ENCODE data around the gene CBY2. TPM values are rescaled to one million over a fixed set of nuclear protein-coding genes. Genes with fewer than 3 reads are reported as not detected.

CBY2 gene
- total and polyA plus RNA-seq, 8 donors, result not detected

GRCh38 chr13:45691251-45691650 is 10.9 kb upstream of the CBY2 start:
- TF ChIP-seq, protein P1, sequence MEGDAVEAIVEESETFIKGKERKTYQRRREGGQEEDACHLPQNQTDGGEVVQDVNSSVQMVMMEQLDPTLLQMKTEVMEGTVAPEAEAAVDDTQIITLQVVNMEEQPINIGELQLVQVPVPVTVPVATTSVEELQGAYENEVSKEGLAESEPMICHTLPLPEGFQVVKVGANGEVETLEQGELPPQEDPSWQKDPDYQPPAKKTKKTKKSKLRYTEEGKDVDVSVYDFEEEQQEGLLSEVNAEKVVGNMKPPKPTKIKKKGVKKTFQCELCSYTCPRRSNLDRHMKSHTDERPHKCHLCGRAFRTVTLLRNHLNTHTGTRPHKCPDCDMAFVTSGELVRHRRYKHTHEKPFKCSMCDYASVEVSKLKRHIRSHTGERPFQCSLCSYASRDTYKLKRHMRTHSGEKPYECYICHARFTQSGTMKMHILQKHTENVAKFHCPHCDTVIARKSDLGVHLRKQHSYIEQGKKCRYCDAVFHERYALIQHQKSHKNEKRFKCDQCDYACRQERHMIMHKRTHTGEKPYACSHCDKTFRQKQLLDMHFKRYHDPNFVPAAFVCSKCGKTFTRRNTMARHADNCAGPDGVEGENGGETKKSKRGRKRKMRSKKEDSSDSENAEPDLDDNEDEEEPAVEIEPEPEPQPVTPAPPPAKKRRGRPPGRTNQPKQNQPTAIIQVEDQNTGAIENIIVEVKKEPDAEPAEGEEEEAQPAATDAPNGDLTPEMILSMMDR (IDR thresholded peaks at IDR 0.05), result no peak
- Histone ChIP-seq H3K4me1 (peaks cover 0 to 5% (median 0%) of the 10 kb centered on the region in 3 donors), H3K4me3 (no peak overlapping the region), H3K27me3 (no peaks in the 10 kb centered on the region), H3K27ac (no peak overlapping the region), H3K9me3 (no peaks in the 10 kb centered on the region), H3K36me3 (no peaks in the 10 kb centered on the region)
- DNase-seq (no peak), FAIRE-seq (no peak), ATAC-seq (no peak)
- intact Hi-C loops (cut with DNase I), result no loop called here
- 59 to 66% methylated on average over 4 of the region's 4 CpGs for WGBS, 2 donors

GRCh38 chr13:45691667-45692066 is 10.5 kb upstream of the CBY2 start:
- intact Hi-C loops (cut with DNase I), result no loop called here
- ATAC-seq (no peak), FAIRE-seq (no peak), DNase-seq (no peak)
- H3K4me1 ChIP-seq, result peaks cover 0 to 5% (median 0%) of the 10 kb centered on the region in 3 donors
- 19 to 25% methylated on average over 1 of the region's 1 CpG for WGBS, 2 donors
- H3K27ac ChIP-seq, result no peak overlapping the region
- H3K36me3 ChIP-seq, result no peaks in the 10 kb centered on the region
- H3K4me3 ChIP-seq, result no peak overlapping the region
- H3K27me3 ChIP-seq, result no peaks in the 10 kb centered on the region
- H3K9me3 ChIP-seq, result no peaks in the 10 kb centered on the region
- TF ChIP-seq, protein P1 (IDR thresholded peaks at IDR 0.05), result no peak

DNA sequence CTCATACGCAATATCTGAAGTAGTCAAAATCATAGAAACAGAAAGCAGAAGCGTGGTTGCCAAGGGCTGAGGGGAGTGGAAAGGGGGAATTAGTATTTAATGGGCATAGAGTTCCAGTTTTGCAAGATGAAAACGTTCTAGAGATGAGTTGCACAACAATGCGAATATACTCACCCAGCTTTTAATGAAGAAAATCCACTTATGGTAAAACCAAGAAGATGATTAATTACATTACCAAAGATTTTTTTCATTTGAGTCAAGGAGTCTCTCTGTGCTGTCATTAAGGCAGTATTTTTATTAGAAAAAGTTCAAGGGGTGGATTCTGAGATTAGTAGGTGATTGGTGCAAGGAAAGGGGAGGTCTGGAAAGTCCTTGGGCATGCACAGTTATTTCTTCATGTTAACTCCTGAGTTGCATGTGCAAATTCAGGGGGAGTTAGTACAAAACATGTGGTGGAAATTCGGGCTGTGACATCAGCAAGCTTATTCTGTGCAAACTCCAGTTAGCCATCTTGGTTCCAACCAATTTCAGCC is 6.9 kb upstream of the CBY2 start:
- Histone ChIP-seq H3K36me3 (no peaks in the 10 kb centered on the region), H3K9me3 (no peaks in the 10 kb centered on the region), H3K4me1 (peaks cover 0 to 5% (median 0%) of the 10 kb centered on the region in 3 donors), H3K27me3 (no peaks in the 10 kb centered on the region), H3K27ac (no peak overlapping the region), H3K4me3 (no peak overlapping the region)
- intact Hi-C loops (cut with DNase I), result no loop called here
- TF ChIP-seq, protein P1 (IDR thresholded peaks at IDR 0.05), result no peak
- 32 to 35% methylated on average over 5 of the region's 5 CpGs for WGBS, 2 donors
- ATAC-seq, result peak in 3 of 4 donors; percentile 24 to 43 (median 37)
- no peak for FAIRE-seq
- DNase-seq, result no peak

- H3K9me3 ChIP-seq, result no peaks in the 10 kb centered on the region
- TF ChIP-seq, protein P1 (IDR thresholded peaks at IDR 0.05), result no peak
- no peak for ATAC-seq
- no peak for DNase-seq
- intact Hi-C loops (cut with DNase I), result no loop called here
- WGBS, 2 donors, result 55 to 56% methylated on average over 2 of the region's 2 CpGs
- H3K27me3 ChIP-seq, result no peaks in the 10 kb centered on the region
- H3K4me1 ChIP-seq, result peaks cover 0 to 5% (median 0%) of the 10 kb centered on the region in 3 donors
- no peak overlapping the region for H3K27ac ChIP-seq
- H3K36me3 ChIP-seq, result no peaks in the 10 kb centered on the region
- H3K4me3 ChIP-seq, result no peak overlapping the region
- no peak for FAIRE-seq
Observed at GRCh38 chr13:45696610-45697226, 5.4 kb upstream of the CBY2 start.
